AG09309 (cell line): ENCODE data around the gene CLDN14.

Source experiments
- DNase-seq: peaks from one replicate; pipeline ENCODE4 v3.0.0-alpha.2; 2010; ENCODE audit warnings: low read depth
- H3K4me3 ChIP-seq: 2 replicates; pipeline ENCODE4 v1.5.1; 2011; ENCODE audit warnings: mild to moderate bottlenecking, low read depth, low read length, moderate library complexity; ENCODE audit not compliant: control insufficient read depth
- CTCF ChIP-seq: IDR thresholded peaks from 2 replicates; pipeline ENCODE4 v1.5.1; 2011; ENCODE audit warnings: mild to moderate bottlenecking, low read depth, low read length, inconsistent platforms; ENCODE audit not compliant: insufficient read depth, control insufficient read depth; ENCODE audit errors: missing control alignments

CLDN14 gene

GRCh38 chr21:36518883-36519492 lies 39.1 kb upstream of the CLDN14 start:
- no peak overlapping the region for H3K4me3 ChIP-seq
- DNase-seq: no peak
- TF ChIP-seq CTCF: no peak

GRCh38 chr21:36517366-36518075 lies 37.6 kb upstream of the CLDN14 start:
- DNase-seq: no peak
- TF ChIP-seq CTCF: no peak
- no peak overlapping the region for H3K4me3 ChIP-seq

GRCh38 chr21:36516281-36516680 lies 36.4 kb upstream of the CLDN14 start:
- TF ChIP-seq CTCF: no peak
- no peak for DNase-seq
- no peak overlapping the region for H3K4me3 ChIP-seq

- no peak overlapping the region for H3K4me3 ChIP-seq
- TF ChIP-seq CTCF: no peak
- DNase-seq: no peak
Measured at GRCh38 chr21:36513430-36513829, 33.5 kb upstream of the CLDN14 start.

GRCh38 chr21:36512971-36513370 lies 33.0 kb upstream of the CLDN14 start:
- no peak overlapping the region for H3K4me3 ChIP-seq
- no peak for DNase-seq
- TF ChIP-seq CTCF: no peak

GRCh38 chr21:36511484-36512220 lies 31.7 kb upstream of the CLDN14 start:
- no peak for TF ChIP-seq CTCF
- no peak overlapping the region for H3K4me3 ChIP-seq
- no peak for DNase-seq
